ENCODE data around the gene PLD1.

The PLD1 gene

DNA sequence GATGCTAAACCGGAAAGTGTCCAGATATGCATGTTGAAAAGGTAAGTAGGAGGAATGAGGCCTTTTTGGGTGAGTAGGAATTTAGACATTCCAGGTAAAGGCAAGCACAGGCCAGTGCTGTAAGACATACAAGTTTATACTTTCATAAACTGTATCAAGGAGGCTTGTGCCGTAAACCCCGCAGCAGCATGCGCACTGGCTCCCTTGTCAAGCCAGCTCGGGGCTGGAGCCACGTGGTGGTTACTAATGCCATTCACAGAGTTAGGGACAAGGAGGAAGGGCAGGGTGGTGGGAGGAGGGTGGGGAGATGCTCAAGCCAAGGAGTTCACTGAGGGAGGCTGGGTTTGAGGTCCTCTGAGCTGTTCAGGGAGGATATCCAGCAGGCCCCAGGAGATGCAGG is 35.8 kb downstream of the PLD1 start:
- no peak for DNase-seq (ENCODE audit: low read depth in 1 of 2, low spot score in 1 of 2)

DNA sequence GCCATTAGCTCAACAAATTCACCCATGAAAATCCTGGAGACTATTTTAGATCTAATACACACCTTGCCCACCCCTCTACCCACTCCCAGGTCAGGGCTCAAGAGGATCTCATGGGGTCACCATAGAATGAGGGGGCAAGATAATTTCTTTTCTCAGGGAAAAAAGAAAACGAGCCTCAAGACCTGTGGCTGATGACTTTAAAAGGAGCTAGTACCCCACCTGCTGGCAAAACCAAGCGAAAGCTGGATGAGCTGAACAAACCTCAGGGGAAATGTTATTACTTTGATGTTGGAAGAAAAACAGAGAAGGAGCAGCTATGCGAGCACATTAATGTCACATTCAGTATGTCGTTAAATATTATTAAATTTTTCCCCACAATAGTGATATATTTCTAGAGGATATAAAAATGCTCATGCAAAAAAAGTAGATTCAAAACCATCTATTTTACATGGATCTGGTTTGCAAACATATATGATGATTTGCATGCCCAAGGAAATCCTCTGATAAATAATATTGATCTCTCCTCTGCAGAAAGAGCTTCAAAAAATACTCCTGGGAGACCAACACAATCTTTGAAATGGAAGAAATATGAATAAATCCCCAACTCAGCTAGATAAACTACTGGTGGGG is 37.7 kb downstream of the PLD1 start:
- DNase-seq (ENCODE audit: low read depth in 1 of 2, low spot score in 1 of 2): peak in 1 of 2 donors; percentile 4

- no peak for DNase-seq (ENCODE audit: low read depth in 1 of 2, low spot score in 1 of 2)
These were observed 39.3 kb downstream of the PLD1 start for GRCh38 chr3:171770689-171771620.

DNA sequence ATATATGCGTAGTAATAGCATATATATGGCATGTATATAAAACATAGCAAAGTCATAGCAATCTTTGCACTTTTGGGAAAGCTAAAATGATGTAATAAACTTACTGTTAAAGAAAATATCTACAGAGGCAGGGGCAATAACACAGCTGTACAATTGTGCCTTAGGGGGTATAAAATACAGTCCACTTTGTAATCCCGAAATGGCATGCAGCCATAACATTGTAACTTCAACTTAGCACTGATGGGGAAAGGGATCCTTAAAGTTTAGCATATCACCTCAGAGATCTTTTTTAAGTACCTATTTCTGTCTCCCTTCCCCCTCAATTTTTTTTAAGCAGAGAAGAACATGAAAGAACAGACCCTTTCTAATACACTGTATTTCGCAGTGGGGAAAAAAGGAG is 40.8 kb downstream of the PLD1 start:
- no peak for DNase-seq (ENCODE audit: low read depth in 1 of 2, low spot score in 1 of 2)

GRCh38 chr3:171768986-171769385 is 41.3 kb downstream of the PLD1 start:
- DNase-seq (ENCODE audit: low read depth in 1 of 2, low spot score in 1 of 2): no peak

GRCh38 chr3:171768281-171768900 is 41.9 kb downstream of the PLD1 start:
- DNase-seq (ENCODE audit: low read depth in 1 of 2, low spot score in 1 of 2): no peak

- no peak for DNase-seq (ENCODE audit: low read depth in 1 of 2, low spot score in 1 of 2)
These were observed 44.8 kb downstream of the PLD1 start for GRCh38 chr3:171765511-171765887.

DNA sequence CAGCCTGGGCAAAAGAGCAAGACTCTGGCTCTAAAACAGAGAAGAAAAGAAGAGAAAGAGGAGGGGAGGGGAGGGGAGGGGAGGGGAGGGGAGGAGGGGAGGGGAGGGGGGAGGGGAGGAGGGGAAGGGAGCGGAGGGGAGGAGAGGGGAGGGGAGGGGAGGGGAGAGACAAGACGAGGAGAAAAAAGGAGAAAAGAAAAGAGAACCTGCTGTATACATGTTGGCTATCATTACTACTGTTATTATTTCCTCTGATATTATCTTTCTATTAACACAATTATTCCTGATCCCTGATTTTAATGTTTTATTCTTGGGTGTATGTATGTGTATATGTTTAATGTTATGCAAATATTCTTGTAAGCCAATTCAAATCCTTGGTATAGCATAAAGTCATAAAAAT is 46.9 kb downstream of the PLD1 start:
- DNase-seq (ENCODE audit: low read depth in 1 of 2, low spot score in 1 of 2): no peak

- no peak for DNase-seq (ENCODE audit: low read depth in 1 of 2, low spot score in 1 of 2)
These were observed 49.8 kb downstream of the PLD1 start for GRCh38 chr3:171760477-171760876.

DNA sequence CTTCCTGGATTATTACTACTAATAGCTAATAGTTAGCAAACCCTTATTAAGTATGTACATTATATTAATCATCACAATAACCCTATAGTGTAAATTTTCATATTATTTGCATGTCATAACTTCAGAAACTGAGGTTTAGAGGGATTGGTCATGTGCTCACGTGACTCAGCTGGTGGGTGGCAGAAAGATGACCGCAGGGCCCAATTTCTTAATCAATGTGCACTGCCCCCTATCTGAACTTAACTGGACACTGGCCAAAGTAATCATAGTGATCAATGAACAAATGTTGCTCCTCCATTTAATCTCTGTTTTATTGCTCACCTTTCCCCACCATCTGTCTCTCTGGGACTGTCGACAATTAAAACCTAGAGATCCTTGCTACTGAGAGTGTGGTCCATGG is 52.2 kb downstream of the PLD1 start:
- DNase-seq (ENCODE audit: low read depth in 1 of 2, low spot score in 1 of 2): no peak

- DNase-seq (ENCODE audit: low read depth in 1 of 2, low spot score in 1 of 2): no peak
These were observed 52.8 kb downstream of the PLD1 start for GRCh38 chr3:171757361-171758034.

- DNase-seq (ENCODE audit: low read depth in 1 of 2, low spot score in 1 of 2): no peak
These were observed 54.6 kb downstream of the PLD1 start for GRCh38 chr3:171755656-171756055.

DNA sequence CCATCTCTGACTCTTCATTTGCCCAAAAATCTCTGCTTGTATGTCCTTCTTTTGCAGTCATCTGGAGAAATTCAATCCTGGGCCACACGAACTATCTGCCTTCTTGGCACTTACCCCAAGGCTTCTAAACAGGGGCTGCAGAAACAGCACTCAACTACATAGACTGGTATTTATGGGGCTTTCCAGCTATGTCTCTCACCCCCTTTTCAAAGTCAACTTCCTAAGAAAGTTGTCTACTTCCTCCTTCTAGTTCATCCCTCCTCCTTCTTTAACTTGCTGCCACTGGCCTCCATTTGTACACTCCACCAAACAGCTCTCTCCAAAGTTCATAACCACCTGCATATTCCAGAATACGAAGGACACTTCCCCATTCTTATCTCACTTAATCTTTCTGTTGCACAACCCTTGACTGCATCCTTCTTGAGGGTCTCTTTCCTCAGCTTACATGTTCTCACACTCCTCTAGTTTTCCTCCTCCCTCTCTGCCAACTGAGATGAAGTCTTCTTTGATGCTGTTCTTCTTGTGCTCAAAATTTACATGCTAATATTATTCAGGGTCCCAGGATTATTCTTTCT is 55.2 kb downstream of the PLD1 start:
- no peak for DNase-seq (ENCODE audit: low read depth in 1 of 2, low spot score in 1 of 2)

GRCh38 chr3:171753665-171754408 is 56.4 kb downstream of the PLD1 start:
- DNase-seq (ENCODE audit: low read depth in 1 of 2, low spot score in 1 of 2): no peak

DNA sequence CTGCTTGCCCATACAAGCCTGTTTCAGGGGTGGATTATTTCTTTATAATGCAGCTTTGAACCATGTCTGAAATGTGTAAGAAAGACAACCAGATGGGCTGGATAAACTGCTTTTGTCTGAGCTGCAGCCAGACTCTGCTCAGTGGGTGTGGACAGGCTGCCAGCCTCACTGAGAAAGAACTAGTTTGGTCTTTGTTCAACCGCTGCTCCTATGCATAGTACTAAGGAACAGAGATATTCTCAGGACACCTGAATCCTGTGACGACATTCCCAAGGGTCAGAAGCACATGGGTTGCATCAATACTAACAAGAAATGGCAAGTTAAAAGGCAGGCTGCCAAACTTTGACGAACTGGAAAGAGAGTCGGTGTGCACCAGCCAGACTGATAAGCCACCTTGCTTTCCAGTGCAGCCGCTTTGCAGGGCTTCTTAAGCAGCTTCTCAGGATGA is 57.2 kb downstream of the PLD1 start:
- DNase-seq (ENCODE audit: low read depth in 1 of 2, low spot score in 1 of 2): no peak

- no peak for DNase-seq (ENCODE audit: low read depth in 1 of 2, low spot score in 1 of 2)
These were observed 58.0 kb downstream of the PLD1 start for GRCh38 chr3:171752329-171752728.

GRCh38 chr3:171749124-171749523 is 61.2 kb downstream of the PLD1 start:
- no peak for DNase-seq (ENCODE audit: low read depth in 1 of 2, low spot score in 1 of 2)

GRCh38 chr3:171748064-171748924 is 62.0 kb downstream of the PLD1 start:
- DNase-seq (ENCODE audit: low read depth in 1 of 2, low spot score in 1 of 2): no peak

- DNase-seq (ENCODE audit: low read depth in 1 of 2, low spot score in 1 of 2): no peak
These were observed 62.9 kb downstream of the PLD1 start for GRCh38 chr3:171747223-171747920.

Data from activated T-helper 1 cell treated with anti-CD3 and anti-CD28 coated beads, Interleukin-2, amount 50 U/mL, for 16 hours (primary cell).